ENCODE measurements around the gene MTA1. TPM values are rescaled to one million over a fixed set of nuclear protein-coding genes. Genes with fewer than 3 reads are reported as not detected.
A peak's percentile ranks its signal among the peaks of the same experiment; 100 is the strongest.

Gene MTA1
- total and polyA plus RNA-seq, 10 of the 15 experiments (the other 5 are each of a cell fraction or from before 2014, with no cell fraction given) = 0.14 to 162 (median 30.6) TPM

GRCh38 chr14:105419195-105420091 is at the start of gene MTA1 (continued):
- no peak for TF ChIP-seq NFXL1 (IDR thresholded peaks at IDR 0.05; ENCODE audit: borderline replicate concordance)
- TF ChIP-seq SPI1 (IDR thresholded peaks at IDR 0.05; ENCODE audit: borderline replicate concordance, insufficient read depth, low read depth, low read length) = no peak
- no peak for TF ChIP-seq PAX5 (IDR thresholded peaks at IDR 0.05; ENCODE audit: borderline replicate concordance, low read depth, low read length)
- no peak for TF ChIP-seq EP300 (IDR thresholded peaks at IDR 0.05; ENCODE audit: borderline replicate concordance in 1 of 2, control insufficient read depth in 1 of 2, low read depth in 2 of 2, low read length in 2 of 2)
- no peak for TF ChIP-seq CREB1 (IDR thresholded peaks at IDR 0.05; ENCODE audit: low read depth)
- no peak for TF ChIP-seq HDAC2 (IDR thresholded peaks at IDR 0.05)
- no peak for TF ChIP-seq SMAD5 (IDR thresholded peaks at IDR 0.05; ENCODE audit: low read depth)
- TF ChIP-seq ZBTB11 (CRISPR knock-in tag; IDR thresholded peaks at IDR 0.05) = no peak
- TF ChIP-seq GATAD2B (conservative IDR thresholded peaks at IDR 0.05; ENCODE audit: low read depth) = peak; percentile 73
- TF ChIP-seq CBX3 (IDR thresholded peaks at IDR 0.05; ENCODE audit: borderline replicate concordance, low read depth) = no peak
- TF ChIP-seq SIN3A (IDR thresholded peaks at IDR 0.05; ENCODE audit: low read depth, low read length) = no peak
- no peak for TF ChIP-seq PBX3 (IDR thresholded peaks at IDR 0.05; ENCODE audit: insufficient replicate concordance, low read depth, low read length)
- TF ChIP-seq ETV6 (conservative IDR thresholded peaks at IDR 0.05 in 1 of 2, IDR thresholded peaks at IDR 0.05 in 1 of 2; ENCODE audit: borderline replicate concordance in 1 of 2, low read depth in 1 of 2) = no peak
- TF ChIP-seq E2F4 (IDR thresholded peaks at IDR 0.05; ENCODE audit: low read depth, low read length) = no peak
- no peak for TF ChIP-seq NFYA (IDR thresholded peaks at IDR 0.05; ENCODE audit: borderline replicate concordance, low read depth, low read length)
- no peak for TF ChIP-seq RAD51 (IDR thresholded peaks at IDR 0.05)
- no peak for TF ChIP-seq KLF5 (IDR thresholded peaks at IDR 0.05; ENCODE audit: partially characterized antibody)
- no peak for TF ChIP-seq HCFC1 (IDR thresholded peaks at IDR 0.05; ENCODE audit: low read length)
- no peak for TF ChIP-seq PML (IDR thresholded peaks at IDR 0.05; ENCODE audit: low read length)
- no peak for TF ChIP-seq RELB (IDR thresholded peaks at IDR 0.05; ENCODE audit: low read depth)
- TF ChIP-seq RELA (IDR thresholded peaks at IDR 0.05; ENCODE audit: borderline replicate concordance, partially characterized antibody) = no peak
- TF ChIP-seq TCF7 (IDR thresholded peaks at IDR 0.05; ENCODE audit: borderline replicate concordance) = no peak
- TF ChIP-seq NFYB (IDR thresholded peaks at IDR 0.05; ENCODE audit: insufficient read depth, low read depth, low read length) = no peak
